Measurements from ENCODE around the gene TBL1X.

GRCh38 chrX:9596837-9597236, 132.0 kb downstream of the TBL1X start:
- TF ChIP-seq EZH2phosphoT487 (IDR thresholded peaks at IDR 0.05; ENCODE audit: low read depth) (no peak), CTCF (IDR thresholded peaks at IDR 0.05; ENCODE audit: low read depth, low read length) (no peak)
